Smooth muscle cell of the brain vasculature (primary cell): ENCODE results near the gene PPP2R5D.
A peak's percentile ranks its signal among the peaks of the same experiment; 100 is the strongest.
"Not testable (repeated sequence)": the region's sequence is repeated elsewhere in the genome, so short reads cannot be mapped to it uniquely, and the experiment has no call there.

Source experiments
- DNase-seq: peaks from one replicate; pipeline ENCODE4 v3.0.0-alpha.2; 2012; ENCODE audit warnings: low read depth, low spot score

The PPP2R5D gene

DNA sequence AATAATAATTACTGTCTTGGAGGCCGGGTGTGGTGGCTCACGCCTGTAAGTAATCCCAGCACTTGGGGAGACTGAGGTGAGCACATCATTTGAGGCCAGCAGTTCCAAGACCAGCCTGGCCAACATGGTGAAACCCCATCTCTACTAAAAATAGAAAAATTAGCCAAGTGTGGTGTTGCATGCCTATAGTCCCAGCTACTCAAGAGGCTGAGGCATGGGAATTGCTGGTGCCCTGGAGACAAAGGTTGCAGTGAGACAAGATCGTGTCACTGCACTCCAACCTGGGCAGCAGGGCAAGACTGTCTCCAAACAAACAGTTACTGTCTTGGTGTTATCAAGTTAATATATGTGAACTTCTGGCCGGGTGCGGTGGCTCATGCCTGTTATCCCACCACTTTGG lies 42.0 kb downstream of the PPP2R5D start:
- no peak for DNase-seq

GRCh38 chr6:43029120-43029519 lies 44.8 kb downstream of the PPP2R5D start:
- DNase-seq = no peak

DNA sequence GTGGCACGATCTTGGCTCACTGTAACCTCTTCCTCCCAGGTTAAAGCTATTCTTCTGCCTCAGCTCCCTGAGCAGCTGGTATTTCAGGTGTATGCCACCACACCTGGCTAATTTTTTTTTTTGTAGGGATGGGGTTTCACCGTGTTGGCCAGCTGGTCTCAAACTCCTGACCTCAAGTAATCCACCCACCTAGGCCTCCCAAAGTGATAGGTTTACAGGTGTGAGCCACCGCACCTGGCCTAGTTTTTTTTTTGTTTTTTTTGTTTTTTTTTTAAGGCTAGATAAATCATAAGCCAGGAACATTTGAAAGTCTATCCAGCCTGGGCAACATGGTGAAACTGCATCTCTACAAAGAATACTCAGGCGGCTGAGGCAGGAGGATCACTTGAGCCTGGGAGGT lies 48.0 kb downstream of the PPP2R5D start:
- no peak for DNase-seq

GRCh38 chr6:43033496-43034189 lies 49.3 kb downstream of the PPP2R5D start:
- no peak for DNase-seq

DNA sequence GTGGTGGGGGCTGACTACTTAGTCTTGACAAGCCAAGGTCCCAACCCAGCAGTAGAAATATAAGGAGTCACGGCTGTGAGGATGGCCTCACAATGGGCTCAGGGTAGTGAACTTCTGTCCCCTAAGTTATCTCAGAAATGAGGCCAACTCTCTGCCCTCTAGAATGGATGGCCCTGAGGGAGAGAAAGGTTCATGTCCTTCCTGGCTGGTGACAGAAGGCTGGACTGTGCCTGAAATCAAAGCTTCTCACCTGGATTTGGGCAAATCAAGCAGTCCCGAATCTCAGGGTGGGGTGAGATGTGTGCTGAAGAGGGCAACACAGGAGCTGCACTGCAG lies 49.8 kb downstream of the PPP2R5D start:
- DNase-seq = no peak

DNA sequence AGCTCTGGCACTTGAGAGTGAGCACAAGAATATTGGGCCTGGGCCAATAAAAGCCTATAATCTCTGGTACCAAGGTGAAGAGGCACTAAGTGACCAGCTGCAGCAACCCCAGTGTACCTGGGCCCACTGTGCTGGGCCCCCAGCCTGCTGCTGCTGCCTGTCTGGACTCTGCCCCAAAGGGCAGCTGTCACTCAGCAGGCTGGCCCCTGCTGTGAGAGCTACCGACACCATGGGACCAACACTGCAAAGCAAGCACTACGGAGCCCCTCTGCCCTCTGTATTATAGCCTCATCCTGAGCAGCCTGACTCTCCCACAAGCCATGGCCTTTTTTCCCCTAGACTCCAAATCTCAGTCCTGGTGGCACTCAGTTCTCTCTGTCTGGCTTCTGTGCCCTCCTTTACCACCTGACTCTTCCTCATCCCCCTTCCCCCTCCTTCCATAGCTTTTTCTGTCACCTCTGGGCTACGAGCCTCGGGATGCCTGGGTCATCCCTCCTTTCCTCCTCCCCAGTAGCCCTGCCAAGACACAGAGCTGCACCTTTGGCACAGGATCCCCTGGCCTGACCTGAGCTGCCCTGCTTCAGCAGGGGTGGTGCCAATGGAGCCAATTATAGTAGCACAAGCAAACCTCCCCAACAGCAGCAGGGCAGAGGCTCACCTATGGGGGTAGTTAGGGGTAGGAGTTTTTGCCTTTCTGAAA lies 51.3 kb downstream of the PPP2R5D start:
- no peak for DNase-seq

- DNase-seq = no peak
Observed at GRCh38 chr6:43036712-43037111, 52.3 kb downstream of the PPP2R5D start.

- DNase-seq = no peak
Observed at GRCh38 chr6:43037197-43037596, 52.8 kb downstream of the PPP2R5D start.

DNA sequence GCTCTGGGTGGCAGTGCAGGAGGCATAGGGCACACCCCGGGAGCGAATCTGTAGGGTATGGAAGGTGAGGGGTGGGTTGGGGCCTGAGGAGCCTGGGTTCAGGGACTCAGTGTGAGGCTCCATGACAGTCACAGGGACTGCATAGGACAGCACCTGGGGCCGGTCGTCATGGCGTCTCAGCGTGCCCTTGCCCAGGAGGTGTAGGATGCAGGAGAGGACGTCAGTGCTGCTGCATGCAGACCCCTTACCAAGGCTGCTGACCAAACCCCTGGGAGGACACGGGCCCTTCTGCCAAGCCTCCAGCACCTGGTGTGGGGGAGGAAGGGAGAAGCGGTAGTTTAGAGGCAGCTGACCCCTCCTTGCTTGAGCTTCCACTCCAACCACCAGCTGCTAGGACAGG lies 53.3 kb downstream of the PPP2R5D start:
- no peak for DNase-seq

DNA sequence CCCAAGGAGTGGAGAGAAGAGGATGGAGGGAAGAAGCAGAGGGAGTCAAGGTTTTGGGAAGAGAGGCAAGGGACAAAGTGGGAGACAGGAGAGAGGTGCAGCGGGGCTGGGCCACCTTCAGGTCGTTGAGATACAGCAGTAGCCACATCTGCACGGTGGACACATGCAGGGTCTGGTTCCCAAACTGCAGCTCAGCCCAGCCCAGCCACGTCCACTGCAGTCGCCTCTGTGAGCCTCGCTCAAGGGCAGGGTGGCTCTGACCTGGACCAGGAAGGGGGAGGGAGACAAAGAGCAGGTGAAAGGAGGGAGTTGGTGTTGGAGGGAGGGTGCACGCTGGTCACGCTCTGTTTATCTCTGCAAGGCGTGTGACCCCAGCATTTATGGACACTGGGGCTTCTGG lies 54.4 kb downstream of the PPP2R5D start:
- no peak for DNase-seq

DNA sequence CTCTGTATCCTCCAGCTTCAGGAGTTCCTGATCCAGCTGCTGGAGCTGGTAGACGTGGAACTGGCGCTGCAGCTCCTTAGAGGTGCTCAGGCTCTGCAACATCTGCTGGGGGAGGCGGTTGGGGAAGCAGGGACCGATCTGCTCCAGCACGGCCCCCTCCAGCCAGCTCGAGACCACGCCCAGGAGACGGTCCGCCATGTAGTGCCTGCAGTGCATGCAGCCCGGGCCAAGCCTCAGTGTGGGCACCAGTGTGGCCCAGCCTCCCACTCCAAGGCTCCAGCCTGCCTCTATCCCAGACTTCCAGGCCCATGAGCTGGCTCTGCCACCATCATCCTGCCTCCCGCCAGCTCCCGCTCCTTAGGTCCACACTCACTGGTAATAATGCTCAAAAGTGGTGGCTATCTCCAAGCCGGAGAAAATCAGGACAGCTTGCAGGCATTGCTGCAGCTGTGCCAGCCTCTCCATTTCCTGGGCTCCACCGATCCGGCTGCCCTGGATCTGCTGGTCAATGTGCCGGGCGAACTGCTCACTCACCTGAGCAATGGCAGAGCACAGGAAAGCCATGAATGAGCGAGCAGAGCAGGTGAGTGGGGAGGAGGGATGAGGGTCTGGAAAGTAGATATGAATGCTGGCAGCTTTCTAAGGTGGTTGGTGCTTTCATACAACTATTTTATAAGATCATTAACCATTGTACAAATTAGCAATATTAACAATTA lies 56.3 kb downstream of the PPP2R5D start:
- DNase-seq = no peak

DNA sequence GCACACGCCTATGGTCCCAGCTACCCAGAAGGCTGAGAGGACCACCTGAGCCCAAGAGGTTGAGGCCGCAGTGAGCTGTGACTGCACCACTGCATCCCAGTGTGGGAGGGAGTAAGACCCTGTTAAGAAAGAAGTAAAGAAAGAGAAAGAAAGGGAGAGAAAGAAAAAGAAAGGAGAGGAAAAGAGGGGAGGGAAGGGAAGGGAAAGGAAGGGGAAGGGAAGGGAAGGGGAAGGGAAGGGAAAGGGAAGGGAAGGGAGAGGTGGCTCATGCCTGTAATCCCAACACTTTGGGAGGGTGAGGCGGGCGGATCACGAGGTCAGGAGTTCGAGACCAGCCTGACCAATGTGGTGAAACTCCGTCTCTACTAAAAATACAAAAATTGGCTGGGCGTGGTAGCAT lies 57.1 kb downstream of the PPP2R5D start:
- DNase-seq = not testable (repeated sequence)

- DNase-seq = no peak
Observed at GRCh38 chr6:43043310-43043709, 58.9 kb downstream of the PPP2R5D start.

DNA sequence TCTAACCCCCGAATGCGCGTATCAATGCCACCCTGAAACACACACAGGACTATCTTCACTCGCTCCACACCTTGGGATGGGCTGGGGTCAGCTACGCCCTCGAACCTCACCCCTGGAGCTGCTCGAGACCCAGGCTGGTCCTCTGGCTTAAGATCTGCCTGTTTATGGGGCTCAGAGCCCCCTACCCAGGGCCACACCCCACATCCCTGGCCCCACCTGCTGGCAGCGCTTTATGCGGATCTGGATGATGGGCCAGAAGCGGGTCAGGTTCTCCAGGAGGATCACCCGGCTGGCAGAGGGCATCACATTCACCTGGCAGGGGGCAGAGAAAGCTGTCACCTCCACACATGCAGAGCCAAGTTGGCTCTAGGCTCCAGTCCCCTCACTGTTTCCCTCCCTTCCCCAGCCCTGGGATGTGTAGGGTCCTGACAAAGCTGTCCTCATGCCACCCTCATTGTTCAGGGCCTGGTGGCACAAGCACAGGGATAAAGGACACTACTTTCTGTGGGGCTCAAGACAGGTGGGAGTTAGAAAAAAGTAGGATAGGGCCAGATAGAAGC lies 61.1 kb downstream of the PPP2R5D start:
- no peak for DNase-seq

DNA sequence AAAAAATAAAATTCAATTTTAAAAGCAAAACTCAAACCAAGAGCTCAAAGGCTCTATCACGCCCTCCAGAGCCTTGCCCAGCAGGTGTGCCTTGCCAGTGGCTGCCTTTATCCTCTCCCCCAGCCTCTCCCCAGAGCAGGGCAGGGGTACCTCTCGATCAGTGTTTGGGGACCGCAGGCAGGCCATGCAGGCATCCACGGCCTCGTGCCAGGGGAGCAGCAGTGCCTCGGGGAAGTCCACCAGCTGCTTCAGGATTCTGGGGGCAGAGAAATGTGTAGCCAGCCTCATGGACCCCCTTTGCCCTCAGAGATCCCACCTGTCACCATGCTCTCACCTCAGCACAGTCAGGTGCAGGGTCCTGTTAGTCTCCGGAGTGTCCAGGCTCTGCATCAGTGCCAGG lies 63.6 kb downstream of the PPP2R5D start:
- DNase-seq = no peak

DNA sequence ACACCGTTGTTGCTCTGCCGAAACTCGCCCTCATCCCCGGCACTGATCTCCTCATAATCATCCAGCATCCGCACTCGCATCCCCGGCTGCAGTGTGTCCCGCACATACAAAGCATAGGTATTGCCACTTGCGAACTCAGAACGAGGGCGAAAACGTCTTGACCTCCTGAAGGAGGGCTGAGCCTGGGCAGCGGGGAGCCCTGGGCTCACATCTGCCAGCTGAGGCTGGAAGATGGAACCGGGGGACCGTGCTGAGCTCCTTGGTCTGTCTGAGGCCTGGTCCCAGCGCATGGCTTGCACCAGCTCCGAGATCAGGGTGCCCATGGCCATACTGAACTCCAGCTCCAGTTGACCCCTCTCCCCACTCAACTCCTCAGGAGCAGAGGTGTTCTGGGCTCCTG lies 66.6 kb downstream of the PPP2R5D start:
- no peak for DNase-seq

GRCh38 chr6:43052225-43052841 lies 68.0 kb downstream of the PPP2R5D start:
- no peak for DNase-seq

- no peak for DNase-seq
Observed at GRCh38 chr6:43052842-43053544, 68.6 kb downstream of the PPP2R5D start.

GRCh38 chr6:43053545-43054205 lies 69.3 kb downstream of the PPP2R5D start, which contains the start of gene CUL7:
Gene CUL7 (minus strand): TSS chr6:43053851. CDS start chr6:43052788, 1,063 bp downstream.
- DNase-seq = peak; percentile 83

GRCh38 chr6:43054206-43054943 lies 70.0 kb downstream of the PPP2R5D start:
- no peak for DNase-seq
